BJ (cell line): ENCODE results near the gene MCC. TPM values are rescaled to one million over a fixed set of nuclear protein-coding genes. Genes with fewer than 3 reads are reported as not detected.
"Not testable (repeated sequence)": the region's sequence is repeated elsewhere in the genome, so short reads cannot be mapped to it uniquely, and the experiment has no call there.

ENCODE experiments used
- CTCF ChIA-PET: fragments of 350-600 bp; formaldehyde crosslinking; extraction: SDS; loops from one replicate; lab custom pipeline; 2021; ENCODE audit warnings: antibody characterized with exemption, inconsistent platforms; lab: Yijun Ruan, JAX
- POLR2A ChIA-PET: fragments of 300-600 bp; sonication (Branson Sonifier 250); formaldehyde crosslinking; extraction: SDS; loops from one replicate; lab custom pipeline; 2021; ENCODE audit warnings: antibody characterized with exemption; lab: Charles Lee
- DNase-seq: peaks from one replicate; pipeline ENCODE4 v3.0.0-alpha.2; 2011; ENCODE audit warnings: low read depth
- H3K27me3 ChIP-seq: 2 replicates; pipeline ENCODE4 v1.6.0; 2011; ENCODE audit warnings: low read length; ENCODE audit not compliant: control insufficient read depth, insufficient read depth
- H3K36me3 ChIP-seq: 2 replicates; pipeline ENCODE4 v1.5.1; 2011; ENCODE audit warnings: low read length; ENCODE audit not compliant: control insufficient read depth, insufficient read depth
- H3K4me3 ChIP-seq: 2 replicates; pipeline ENCODE4 v1.5.1; 2011; ENCODE audit warnings: low read depth, mild to moderate bottlenecking, control low read depth, low read length
- CTCF ChIP-seq: IDR thresholded peaks from 2 replicates; pipeline ENCODE4 v1.5.1; 2011; ENCODE audit warnings: low read depth, mild to moderate bottlenecking, control low read depth, inconsistent platforms, low read length, moderate library complexity; ENCODE audit not compliant: insufficient read depth
- polyA plus RNA-seq: library from polyadenylated mRNA; depleted of rRNA; stranded (reverse); fragments of >200 nt; gene quantifications from 2 replicates; pipeline ENCODE4 v1.2.3, GENCODE V29; 2011

Gene MCC
- polyA plus RNA-seq, 1 experiment: 2.3 TPM

GRCh38 chr5:113405530-113405929 is 82.7 kb downstream of the MCC start:
- Histone ChIP-seq H3K4me3 (no peak overlapping the region), H3K36me3 (no peaks in the 10 kb centered on the region), H3K27me3 (no peaks in the 10 kb centered on the region)
- ChIA-PET POLR2A (no interaction called here), CTCF (interaction anchor here (0.8 kb wide), 1 partner anchor 24 kb away, joined by 3 read pairs; no protein-coding TSS in a partner anchor)
- no peak for TF ChIP-seq CTCF
- DNase-seq: no peak

- no peak for TF ChIP-seq CTCF
- ChIA-PET CTCF (interaction anchor here (0.8 kb wide), 1 partner anchor 25 kb away, joined by 3 read pairs; no protein-coding TSS in a partner anchor), POLR2A (no interaction called here)
- DNase-seq: no peak
- Histone ChIP-seq H3K36me3 (no peaks in the 10 kb centered on the region), H3K27me3 (no peaks in the 10 kb centered on the region), H3K4me3 (no peak overlapping the region)
Measured at GRCh38 chr5:113404269-113404668, 84.0 kb downstream of the MCC start.

GRCh38 chr5:113397986-113398385 is 90.3 kb downstream of the MCC start:
- CTCF ChIA-PET: interaction anchor here (1.4 kb wide), 1 partner anchor 17 kb away, joined by 4 read pairs; no protein-coding TSS in a partner anchor
- H3K36me3 ChIP-seq, DNase-seq, H3K4me3 ChIP-seq, H3K27me3 ChIP-seq, POLR2A ChIA-PET: not testable (repeated sequence)

- H3K27me3 ChIP-seq: no peaks in the 10 kb centered on the region
- ChIA-PET POLR2A (no interaction called here), CTCF (no interaction called here)
- H3K36me3 ChIP-seq: no peaks in the 10 kb centered on the region
- DNase-seq: no peak
- no peak overlapping the region for H3K4me3 ChIP-seq
- no peak for TF ChIP-seq CTCF
Measured at GRCh38 chr5:113397046-113397445, 91.2 kb downstream of the MCC start.

GRCh38 chr5:113394658-113395057 is 93.6 kb downstream of the MCC start:
- H3K27me3 ChIP-seq: no peaks in the 10 kb centered on the region
- H3K4me3 ChIP-seq: no peak overlapping the region
- ChIA-PET CTCF (interaction anchor here (1.2 to 1.6 kb wide), 2 partner anchors 15 to 21 kb away, joined by 3 to 4 read pairs; no protein-coding TSS in a partner anchor), POLR2A (no interaction called here)
- no peaks in the 10 kb centered on the region for H3K36me3 ChIP-seq
- TF ChIP-seq CTCF: no peak
- DNase-seq: no peak

- no peak for TF ChIP-seq CTCF
- ChIA-PET CTCF (interaction anchor here (1.2 to 1.5 kb wide), 2 partner anchors 9 to 54 kb away, joined by 3 read pairs; no protein-coding TSS in a partner anchor), POLR2A (no interaction called here)
- Histone ChIP-seq H3K36me3 (no peaks in the 10 kb centered on the region), H3K27me3 (no peaks in the 10 kb centered on the region), H3K4me3 (no peak overlapping the region)
- DNase-seq: no peak
Measured at GRCh38 chr5:113390224-113390623, 98.0 kb downstream of the MCC start.
